Cardiac muscle cell (in vitro differentiated cells and primary cell): Measurements from ENCODE around the gene OR5K2. TPM values are rescaled to one million over a fixed set of nuclear protein-coding genes. Genes with fewer than 3 reads are reported as not detected.

ENCODE experiments used
- DNase-seq, 2 donors: peaks; one replicate each; pipeline versions ENCODE4 v3.0.0 to v3.0.0-alpha.2; 2010 to 2017; ENCODE audit warnings: low read depth in 1 of 2, low spot score in 1 of 2
- H3K27ac ChIP-seq: fragments of 200-600 bp; sonication (generic); 2 replicates; pipeline ENCODE4 v1.5.1; 2016
- H3K27me3 ChIP-seq: fragments of 200-600 bp; sonication (generic); 2 replicates; pipeline ENCODE4 v1.6.0; 2016; ENCODE audit warnings: control low read depth
- H3K36me3 ChIP-seq: fragments of 200-600 bp; sonication (generic); 2 replicates; pipeline ENCODE4 v1.5.1; 2016; ENCODE audit warnings: control low read depth
- H3K4me1 ChIP-seq: fragments of 200-600 bp; sonication (generic); 2 replicates; pipeline ENCODE4 v1.8.1; 2017; ENCODE audit warnings: low read depth, mild to moderate bottlenecking, mixed run types
- H3K4me3 ChIP-seq: fragments of 200-600 bp; sonication (generic); 2 replicates; pipeline ENCODE4 v1.5.1; 2016; ENCODE audit warnings: mild to moderate bottlenecking
- H3K9me3 ChIP-seq: fragments of 200-600 bp; sonication (generic); 2 replicates; pipeline ENCODE4 v1.5.1; 2017; ENCODE audit warnings: low read depth, mild to moderate bottlenecking, control low read depth
- CTCF ChIP-seq: IDR thresholded peaks from 2 replicates; pipeline ENCODE4 v1.5.1; 2012; ENCODE audit warnings: low read depth, mild to moderate bottlenecking, low read length
- polyA plus RNA-seq: library from polyadenylated mRNA; unstranded; fragments of >200 nt; fragmentation: Nextera tagmentation; extraction: Ambion mirVana; gene quantifications from 2 replicates; pipeline ENCODE4 v1.2.1, GENCODE V29; 2016
- total RNA-seq: library from RNA; depleted of rRNA; stranded (reverse); fragments of >200 nt; gene quantifications from 2 replicates; pipeline ENCODE4 v1.2.3, GENCODE V29; 2016

OR5K2 gene
- total and polyA plus RNA-seq, 2 experiments from 2014 or later, result not detected

- Histone ChIP-seq H3K27me3 (no peaks in the 10 kb centered on the region), H3K4me3 (no peak overlapping the region), H3K9me3 (no peaks in the 10 kb centered on the region), H3K27ac (no peak overlapping the region), H3K36me3 (no peaks in the 10 kb centered on the region), H3K4me1 (no peaks in the 10 kb centered on the region)
- no peak for TF ChIP-seq CTCF
- no peak for DNase-seq
Observed at GRCh38 chr3:98534734-98535133, 37.3 kb downstream of the OR5K2 start.

GRCh38 chr3:98536456-98537017, 39.1 kb downstream of the OR5K2 start:
- TF ChIP-seq CTCF, result no peak
- no peaks in the 10 kb centered on the region for H3K27me3 ChIP-seq
- no peaks in the 10 kb centered on the region for H3K4me1 ChIP-seq
- DNase-seq, result no peak
- no peaks in the 10 kb centered on the region for H3K9me3 ChIP-seq
- no peak overlapping the region for H3K4me3 ChIP-seq
- no peak overlapping the region for H3K27ac ChIP-seq
- H3K36me3 ChIP-seq, result no peaks in the 10 kb centered on the region

- H3K4me1 ChIP-seq, result no peaks in the 10 kb centered on the region
- no peak for DNase-seq
- no peaks in the 10 kb centered on the region for H3K9me3 ChIP-seq
- H3K27me3 ChIP-seq, result no peaks in the 10 kb centered on the region
- no peaks in the 10 kb centered on the region for H3K36me3 ChIP-seq
- TF ChIP-seq CTCF, result no peak
- H3K27ac ChIP-seq, result no peak overlapping the region
- H3K4me3 ChIP-seq, result no peak overlapping the region
Observed at GRCh38 chr3:98540346-98540745, 42.9 kb downstream of the OR5K2 start.

- no peak for TF ChIP-seq CTCF
- Histone ChIP-seq H3K27ac (no peak overlapping the region), H3K4me3 (no peak overlapping the region), H3K36me3 (no peaks in the 10 kb centered on the region), H3K4me1 (no peaks in the 10 kb centered on the region), H3K9me3 (no peaks in the 10 kb centered on the region), H3K27me3 (no peaks in the 10 kb centered on the region)
- DNase-seq, result no peak
Observed at GRCh38 chr3:98541695-98542094, 44.2 kb downstream of the OR5K2 start.

- DNase-seq, result no peak
- no peaks in the 10 kb centered on the region for H3K36me3 ChIP-seq
- no peak overlapping the region for H3K27ac ChIP-seq
- H3K4me3 ChIP-seq, result no peak overlapping the region
- H3K27me3 ChIP-seq, result no peaks in the 10 kb centered on the region
- H3K9me3 ChIP-seq, result no peaks in the 10 kb centered on the region
- TF ChIP-seq CTCF, result no peak
- H3K4me1 ChIP-seq, result no peaks in the 10 kb centered on the region
Observed at GRCh38 chr3:98542623-98543022, 45.1 kb downstream of the OR5K2 start.

- Histone ChIP-seq H3K4me3 (no peak overlapping the region), H3K9me3 (no peaks in the 10 kb centered on the region), H3K27ac (no peak overlapping the region), H3K36me3 (no peaks in the 10 kb centered on the region), H3K4me1 (no peaks in the 10 kb centered on the region), H3K27me3 (no peaks in the 10 kb centered on the region)
- no peak for DNase-seq
- no peak for TF ChIP-seq CTCF
Observed at GRCh38 chr3:98545940-98546339, 48.5 kb downstream of the OR5K2 start.
